GM19395 (cell line): ENCODE measurements around the gene SND1.
"Not testable (repeated sequence)": the region's sequence is repeated elsewhere in the genome, so short reads cannot be mapped to it uniquely, and the experiment has no call there.

Experiments
- ATAC-seq: cut with Tn5 transposase; IDR thresholded peaks from one replicate; pipeline ENCODE4 v1.9.1; 2021; ENCODE audit warnings: mild to moderate bottlenecking, moderate library complexity; ENCODE audit not compliant: unreplicated experiment

Gene SND1

GRCh38 chr7:127652333-127653248, 597 bp downstream of the SND1 start:
- peak; percentile 29 for ATAC-seq

GRCh38 chr7:127653396-127653795, 1.4 kb downstream of the SND1 start:
- no peak for ATAC-seq

DNA sequence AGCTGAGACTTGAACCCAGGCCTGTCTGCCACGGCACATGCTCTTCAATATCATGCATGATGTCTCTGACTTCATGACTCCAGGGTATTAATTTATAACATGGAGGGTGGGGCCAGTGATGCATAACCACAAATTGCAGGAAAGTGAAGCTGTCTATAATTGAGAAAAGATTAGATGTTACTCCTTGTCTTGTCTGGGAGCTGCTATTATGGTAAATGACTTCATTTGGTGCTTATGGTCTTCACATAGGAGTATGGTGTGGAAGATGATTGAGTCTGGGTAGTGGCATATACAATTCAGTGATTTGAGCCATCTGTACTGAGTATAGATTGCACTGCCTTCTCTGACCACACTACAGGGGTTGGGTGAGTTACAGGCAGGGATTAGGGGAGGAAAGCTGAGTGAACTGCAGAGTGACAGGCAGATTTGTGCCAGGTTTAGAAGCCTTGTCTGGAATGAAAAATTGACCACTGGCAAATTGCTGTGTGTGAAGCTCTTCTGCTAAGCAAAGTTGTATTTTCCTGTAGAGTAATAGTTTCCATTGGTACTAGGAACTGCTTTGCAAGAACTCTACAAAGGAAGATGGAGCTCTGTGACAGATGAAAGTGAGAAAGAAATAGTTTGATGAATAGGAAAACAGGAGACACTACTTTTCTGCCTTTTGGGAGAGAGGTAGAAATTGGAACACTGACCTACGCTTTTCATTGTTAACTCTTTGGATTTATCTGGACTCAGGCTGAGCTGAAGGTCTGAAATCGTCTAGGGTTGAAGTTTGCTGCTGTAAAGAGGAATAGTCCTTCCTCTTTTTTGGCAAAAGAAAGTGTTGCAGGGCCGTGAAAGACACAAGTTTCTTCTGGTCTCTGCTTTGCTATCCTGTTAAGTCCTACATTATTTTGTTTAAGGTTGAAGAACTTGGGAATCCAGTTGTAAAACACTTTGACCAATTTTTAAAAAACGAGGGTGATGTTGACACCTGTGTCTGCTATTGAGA, 2.7 kb downstream of the SND1 start:
- no peak for ATAC-seq

DNA sequence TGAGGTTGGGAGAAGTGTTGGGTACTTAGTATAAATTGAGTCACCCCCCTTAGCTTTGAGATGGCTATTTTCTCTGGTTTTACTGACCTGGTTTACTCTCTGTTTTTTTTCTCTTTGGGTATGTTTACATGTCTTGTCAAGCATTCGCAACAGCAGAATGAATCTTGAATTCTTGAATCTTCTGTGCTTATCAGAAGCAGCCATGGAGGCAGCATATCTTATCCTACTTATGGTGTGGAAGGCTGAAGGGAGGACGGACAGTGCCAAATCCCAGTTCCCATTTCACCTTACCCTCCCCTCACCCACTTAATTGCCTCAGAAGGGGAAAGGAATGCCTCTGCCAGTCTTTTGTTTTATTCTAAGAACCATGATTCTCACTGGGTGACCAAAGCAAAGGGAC, 3.7 kb downstream of the SND1 start:
- no peak for ATAC-seq

DNA sequence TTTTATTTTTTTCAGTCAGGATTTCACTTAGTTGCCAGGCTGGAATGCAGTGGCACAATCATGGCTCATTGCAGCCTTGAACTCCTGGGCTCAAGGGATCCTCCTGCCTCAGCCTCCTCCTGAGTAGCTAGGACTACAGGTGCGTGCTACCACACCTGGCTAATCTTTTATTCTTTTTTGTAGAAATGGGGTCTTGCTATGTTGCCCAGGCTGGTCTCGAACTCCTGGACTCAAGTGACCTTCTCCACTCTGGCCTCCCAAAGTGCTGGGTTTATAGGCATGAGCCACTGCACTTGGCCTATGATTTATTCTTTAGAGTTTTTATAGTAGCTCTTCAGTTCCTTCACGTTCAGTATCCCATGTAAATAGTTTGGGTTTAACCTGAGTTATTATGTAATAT, 5.5 kb downstream of the SND1 start:
- no peak for ATAC-seq

GRCh38 chr7:127658970-127659630, 7.1 kb downstream of the SND1 start:
- no peak for ATAC-seq

DNA sequence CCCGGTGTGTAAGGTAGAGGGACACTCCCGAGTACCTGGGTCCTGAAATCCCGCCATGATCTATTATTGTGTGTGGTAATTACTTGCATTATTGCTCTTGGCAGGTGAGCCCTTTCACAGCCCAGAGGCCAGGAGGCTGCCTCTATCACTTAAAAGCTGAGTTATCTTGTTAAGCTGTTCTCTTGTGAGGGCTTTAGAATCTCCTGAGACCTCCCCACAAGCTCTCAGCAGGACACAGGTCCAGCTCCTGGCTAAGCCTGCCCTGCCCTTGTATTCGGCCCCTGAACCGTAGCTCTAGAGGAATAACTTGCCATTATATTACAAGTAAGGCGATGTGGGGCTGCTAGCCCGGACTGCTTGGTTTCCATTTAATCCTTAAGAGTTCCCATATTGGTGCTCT, 13.9 kb downstream of the SND1 start:
- no peak for ATAC-seq

GRCh38 chr7:127666602-127667001, 14.6 kb downstream of the SND1 start:
- no peak for ATAC-seq

GRCh38 chr7:127667017-127667670, 15.2 kb downstream of the SND1 start:
- ATAC-seq: no peak

DNA sequence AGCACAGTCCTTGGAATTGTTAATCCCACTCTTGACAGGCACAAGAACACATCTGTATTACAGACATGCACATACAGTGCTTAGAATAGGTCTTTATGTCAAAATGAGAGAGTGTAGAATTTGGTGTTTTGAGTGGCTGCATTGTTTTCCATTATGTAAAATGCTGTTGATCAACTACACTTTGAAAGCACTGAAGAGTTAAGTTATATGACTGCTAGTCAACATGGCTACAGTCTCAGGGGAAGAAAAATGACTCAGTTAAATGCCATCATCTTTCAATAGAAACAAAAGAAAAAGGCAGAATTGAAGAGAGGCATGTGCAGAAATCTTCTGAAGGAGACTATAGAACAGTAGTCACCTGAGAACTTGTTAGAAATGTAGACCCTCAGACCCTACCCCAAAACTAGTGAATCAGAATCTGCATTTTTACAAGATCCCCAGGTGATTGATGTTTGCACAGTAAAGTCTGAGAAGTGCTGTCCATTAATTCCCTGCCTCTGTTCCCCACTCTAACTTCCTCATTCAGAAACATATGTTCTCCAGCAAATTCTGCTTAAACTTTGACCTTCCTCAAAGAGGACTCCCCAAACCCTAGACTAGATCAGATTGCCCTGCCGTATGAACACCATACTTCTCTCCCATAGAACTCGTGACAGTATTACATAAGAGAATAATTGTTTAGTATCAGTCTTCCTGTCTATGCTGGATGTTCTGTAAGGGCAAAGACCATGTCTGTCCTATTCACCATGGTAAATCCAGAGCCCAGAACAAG, 16.0 kb downstream of the SND1 start:
- ATAC-seq: no peak

GRCh38 chr7:127671341-127671740, 19.3 kb downstream of the SND1 start:
- no peak for ATAC-seq

GRCh38 chr7:127673902-127674301, 21.9 kb downstream of the SND1 start:
- no peak for ATAC-seq

DNA sequence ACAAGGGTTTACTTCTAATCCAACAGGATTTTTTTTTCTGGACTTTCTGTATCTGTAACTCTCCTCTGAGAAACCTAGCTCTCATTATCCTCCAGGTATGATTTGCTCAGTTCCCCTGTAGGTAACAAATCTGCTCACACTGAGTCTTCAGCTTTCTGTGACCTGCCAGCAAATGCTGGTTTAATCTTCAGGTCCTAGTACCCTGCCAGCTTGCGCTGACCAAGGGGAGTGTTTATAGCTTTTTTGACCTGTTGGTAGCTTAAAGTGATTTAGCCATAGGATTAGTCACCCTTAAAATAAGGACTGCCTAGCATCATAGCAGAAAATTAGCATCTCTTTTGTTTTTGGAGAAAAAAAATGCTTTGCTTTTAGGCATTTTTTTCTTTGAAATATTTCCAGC, 22.4 kb downstream of the SND1 start:
- ATAC-seq: no peak

DNA sequence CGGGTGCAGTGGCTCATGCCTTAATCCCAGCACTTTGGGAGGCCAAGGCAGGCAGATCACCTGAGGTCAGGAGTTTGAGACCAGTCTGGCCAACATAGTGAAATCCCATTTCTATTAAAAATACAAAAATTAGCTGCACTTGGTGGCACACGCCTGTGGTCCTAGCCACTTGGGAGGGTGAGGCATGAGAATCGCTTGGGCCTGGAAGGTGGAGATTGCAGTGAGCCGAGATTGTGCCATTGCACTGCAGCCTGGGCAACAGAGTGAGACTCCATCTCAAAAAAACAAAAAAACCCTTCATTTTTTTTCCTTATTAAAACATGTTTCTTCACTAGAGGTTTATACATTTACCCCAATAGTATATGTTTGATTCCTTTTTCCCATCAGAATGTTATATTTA, 22.9 kb downstream of the SND1 start:
- ATAC-seq: not testable (repeated sequence)

DNA sequence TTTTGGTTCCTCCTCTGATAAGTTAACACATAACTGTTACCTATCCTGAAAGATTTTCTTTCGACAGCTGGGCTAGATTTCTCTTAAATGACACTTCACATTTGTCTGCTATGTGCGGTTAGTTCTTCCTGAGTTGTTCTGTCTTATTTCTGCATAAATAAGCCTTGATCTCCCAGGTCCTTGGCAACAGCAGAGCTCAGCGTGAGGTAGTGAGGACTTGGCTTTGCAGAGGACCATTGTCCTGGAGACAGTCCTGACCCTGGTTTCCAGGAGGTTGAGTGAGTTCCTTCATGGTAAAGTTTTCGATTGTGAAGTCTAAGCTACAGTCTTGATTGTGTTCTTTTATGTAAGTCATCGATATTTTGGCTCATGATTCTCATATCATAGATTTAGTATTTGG, 23.7 kb downstream of the SND1 start:
- ATAC-seq: no peak

DNA sequence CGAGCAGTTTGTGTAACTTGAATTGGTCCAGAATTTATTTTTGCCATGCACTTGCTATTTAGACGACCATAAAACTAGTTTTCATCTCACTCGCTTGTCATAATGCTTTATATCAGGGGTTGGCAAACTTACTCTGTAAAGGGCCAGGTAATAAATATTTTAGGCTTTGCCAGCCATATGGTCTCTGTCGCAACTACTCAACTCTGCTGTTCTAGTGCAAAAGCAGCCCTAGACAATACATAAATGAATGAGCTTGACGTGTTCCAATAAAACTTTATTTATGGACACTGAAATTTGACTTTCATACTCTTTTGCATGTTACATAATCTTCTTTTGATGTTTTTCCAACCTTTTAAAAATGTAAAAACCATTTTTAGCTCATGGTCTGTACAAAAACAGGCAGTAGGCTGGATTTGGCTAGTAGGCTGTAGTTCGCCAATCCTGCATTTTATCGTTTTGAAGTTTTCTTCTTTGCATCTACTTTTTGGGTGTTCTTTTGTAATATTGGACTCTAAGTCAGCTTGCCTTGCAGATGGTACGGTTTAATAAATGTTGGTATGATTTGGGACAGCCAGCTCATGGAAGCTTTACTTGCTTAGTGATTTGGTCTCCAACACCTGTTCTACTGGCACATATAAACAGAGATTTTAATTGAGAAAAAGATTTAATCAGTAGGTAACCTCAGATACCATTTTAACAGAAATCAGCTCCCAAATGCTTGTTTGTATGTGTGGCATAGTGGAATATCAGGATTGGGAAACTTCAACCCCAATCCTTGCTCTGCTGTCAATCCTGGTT, 25.6 kb downstream of the SND1 start:
- no peak for ATAC-seq

- no peak for ATAC-seq
These were observed 26.3 kb downstream of the SND1 start for GRCh38 chr7:127678337-127678736.

- ATAC-seq: peak; percentile 92
These were observed 27.0 kb downstream of the SND1 start for GRCh38 chr7:127678947-127679346.

DNA sequence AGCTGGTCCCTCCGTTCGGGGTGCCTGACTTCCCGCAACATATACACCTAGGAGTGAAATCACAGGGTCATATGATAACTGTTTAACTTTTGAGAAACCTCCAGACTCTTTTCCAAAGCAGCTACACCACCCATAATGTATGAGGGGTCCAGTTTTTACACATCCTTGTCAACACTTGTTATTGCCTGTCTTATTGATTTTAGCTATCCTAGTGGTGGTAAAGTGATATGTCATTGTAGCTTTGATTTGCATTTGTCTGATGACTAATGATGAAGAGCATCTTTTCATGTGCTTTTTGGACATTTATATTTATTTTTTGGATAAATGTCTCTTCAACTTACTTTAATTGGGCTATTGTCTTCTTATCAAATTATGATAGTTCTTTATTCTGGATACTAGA, 29.0 kb downstream of the SND1 start:
- ATAC-seq: no peak
